Tibial nerve (tissue), 4 donors: ENCODE results near the gene C1orf116. TPM values are rescaled to one million over a fixed set of nuclear protein-coding genes. Genes with fewer than 3 reads are reported as not detected.

ENCODE experiments used
- DNase-seq, 2 donors: peaks; one replicate each; pipeline ENCODE4 v3.0.0-alpha.2; 2019; ENCODE audit warnings: low spot score in 2 of 2
- H3K27ac ChIP-seq, 4 donors: fragments of 200-600 bp; sonication (generic) in 3 of 4; one replicate each; pipeline ENCODE4 v1.5.1; 2017 to 2019; ENCODE audit warnings: mild to moderate bottlenecking in 1 of 4
- H3K27me3 ChIP-seq, 2 donors: fragments of 200-600 bp; sonication (generic) in 1 of 2; one replicate each; pipeline versions ENCODE4 v1.5.1 to v1.6.0; 2017 to 2019
- H3K36me3 ChIP-seq, 3 donors: fragments of 200-600 bp; sonication (generic); one replicate each; pipeline ENCODE4 v1.5.1; 2018 to 2019
- H3K4me1 ChIP-seq, 4 donors: fragments of 200-600 bp; sonication (generic) in 3 of 4; one replicate each; pipeline ENCODE4 v1.5.1; 2017 to 2019
- H3K4me3 ChIP-seq, 4 donors: fragments of 200-600 bp; sonication (generic) in 3 of 4; one replicate each; pipeline ENCODE4 v1.5.1; 2017 to 2019; ENCODE audit warnings: mild to moderate bottlenecking in 1 of 4, moderate library complexity in 1 of 4
- H3K9me3 ChIP-seq, 4 donors: fragments of 200-600 bp; sonication (generic) in 3 of 4; one replicate each; pipeline ENCODE4 v1.5.1; 2017 to 2019
- EP300 ChIP-seq, 2 donors: sonication (generic); formaldehyde crosslinking; IDR thresholded peaks; one replicate each; pipeline ENCODE4 v1.6.1; 2017; ENCODE audit warnings: antibody characterized with exemption in 2 of 2, mild to moderate bottlenecking in 1 of 2
- POLR2A ChIP-seq, 2 donors: fragments of 450-650 bp; IDR thresholded peaks; one replicate each; pipeline ENCODE4 v1.6.1; 2017; ENCODE audit warnings: antibody characterized with exemption in 2 of 2, mild to moderate bottlenecking in 2 of 2, moderate library complexity in 2 of 2
- WGBS, 2 donors: methylation state at CpG; one replicate each; pipeline ENCODE4 v1.1.5; 2018; 5-methylcytosine and 5-hydroxymethylcytosine counted together
- total RNA-seq, 4 donors: library from RNA; depleted of rRNA; stranded (reverse); fragments of >200 nt; gene quantifications; one replicate each; pipeline ENCODE4 v1.1.0, GENCODE V29; 2016
- TF ChIP-seq, protein P1 (sequence below), 5 experiments: fragments of 200-600 bp in 3 of 5; fragments of 450-650 bp in 2 of 5; sonication (generic) in 3 of 5; IDR thresholded peaks; one replicate each; pipeline ENCODE4 v1.5.1; 2016 to 2019; ENCODE audit warnings: antibody characterized with exemption in 5 of 5, mild to moderate bottlenecking in 3 of 5, moderate library complexity in 2 of 5

Gene C1orf116
- total RNA-seq, 4 donors from 2014 or later: 0.44 TPM; not detected in 3

DNA sequence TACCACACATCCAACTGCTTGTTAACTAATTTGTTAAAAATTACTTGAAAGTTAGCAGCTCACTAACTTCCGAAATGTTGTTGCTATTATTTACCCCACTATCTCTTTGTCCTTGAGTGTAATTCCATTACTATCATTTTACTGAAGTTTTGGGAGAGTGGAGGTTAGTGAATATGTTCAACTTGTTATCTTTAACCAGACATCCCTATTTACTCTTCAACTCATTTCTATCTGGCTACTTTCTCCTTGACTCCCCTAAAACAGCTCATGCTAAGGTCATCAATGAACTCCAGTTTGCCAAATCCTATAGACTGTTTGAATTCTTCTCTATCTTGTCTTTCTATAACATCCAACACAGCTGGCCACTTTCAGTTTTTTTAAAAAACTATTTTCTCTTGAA is 4.3 kb upstream of the C1orf116 start:
- 100% methylated on average over 1 of the region's 1 CpG for WGBS, 2 donors
- H3K27me3 ChIP-seq: peaks cover 0 to 2% of the 10 kb centered on the region in 2 donors
- no peak for TF ChIP-seq POLR2A (IDR thresholded peaks at IDR 0.05)
- TF ChIP-seq, protein P1, sequence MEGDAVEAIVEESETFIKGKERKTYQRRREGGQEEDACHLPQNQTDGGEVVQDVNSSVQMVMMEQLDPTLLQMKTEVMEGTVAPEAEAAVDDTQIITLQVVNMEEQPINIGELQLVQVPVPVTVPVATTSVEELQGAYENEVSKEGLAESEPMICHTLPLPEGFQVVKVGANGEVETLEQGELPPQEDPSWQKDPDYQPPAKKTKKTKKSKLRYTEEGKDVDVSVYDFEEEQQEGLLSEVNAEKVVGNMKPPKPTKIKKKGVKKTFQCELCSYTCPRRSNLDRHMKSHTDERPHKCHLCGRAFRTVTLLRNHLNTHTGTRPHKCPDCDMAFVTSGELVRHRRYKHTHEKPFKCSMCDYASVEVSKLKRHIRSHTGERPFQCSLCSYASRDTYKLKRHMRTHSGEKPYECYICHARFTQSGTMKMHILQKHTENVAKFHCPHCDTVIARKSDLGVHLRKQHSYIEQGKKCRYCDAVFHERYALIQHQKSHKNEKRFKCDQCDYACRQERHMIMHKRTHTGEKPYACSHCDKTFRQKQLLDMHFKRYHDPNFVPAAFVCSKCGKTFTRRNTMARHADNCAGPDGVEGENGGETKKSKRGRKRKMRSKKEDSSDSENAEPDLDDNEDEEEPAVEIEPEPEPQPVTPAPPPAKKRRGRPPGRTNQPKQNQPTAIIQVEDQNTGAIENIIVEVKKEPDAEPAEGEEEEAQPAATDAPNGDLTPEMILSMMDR (IDR thresholded peaks at IDR 0.05): no peak

DNA sequence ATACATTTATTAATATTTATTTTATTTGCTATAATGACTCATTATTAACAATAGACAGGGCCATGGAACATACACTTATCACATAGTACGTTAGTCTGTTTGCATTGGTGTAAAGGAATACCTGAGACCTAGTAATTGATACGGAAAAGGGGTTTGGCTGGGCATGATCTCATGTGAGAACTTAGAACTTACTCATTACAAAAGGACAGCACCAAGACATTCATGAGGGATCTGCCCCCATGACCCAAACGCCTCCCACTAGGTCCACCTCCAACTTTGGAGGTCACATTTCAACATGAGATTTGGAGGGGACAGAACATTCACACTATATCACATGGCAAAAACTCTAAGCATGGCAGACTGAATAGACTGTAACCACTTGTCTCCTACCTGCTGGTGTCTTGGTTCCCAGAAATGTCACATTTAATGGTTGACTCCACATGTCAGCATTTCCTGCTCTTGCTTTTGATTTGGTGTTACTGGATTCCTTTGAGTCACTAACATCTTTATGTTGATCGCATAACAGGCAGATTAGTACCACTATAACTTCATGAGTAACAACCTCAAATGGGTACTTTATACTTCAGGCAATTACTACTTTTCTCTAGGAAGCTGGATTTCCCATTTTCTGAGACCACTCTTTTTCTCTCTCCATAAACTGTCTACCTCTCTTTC is 3.5 kb upstream of the C1orf116 start:
- Histone ChIP-seq H3K4me3 (no peak overlapping the region), H3K9me3 (no peaks in the 10 kb centered on the region), H3K4me1 (peaks cover 0 to 13% (median 0%) of the 10 kb centered on the region in 4 donors), H3K27ac (no peak overlapping the region), H3K27me3 (peaks cover 0 to 5% of the 10 kb centered on the region in 2 donors), H3K36me3 (no peaks in the 10 kb centered on the region)
- DNase-seq: no peak
- 78 to 85% methylated on average over 4 of the region's 4 CpGs for WGBS, 2 donors
- TF ChIP-seq, protein P1 (IDR thresholded peaks at IDR 0.05): no peak
- TF ChIP-seq EP300 (IDR thresholded peaks at IDR 0.05) (no peak), POLR2A (IDR thresholded peaks at IDR 0.05) (no peak)

More for the DNA sequence above, 4.3 kb upstream of the C1orf116 start:
- no peak overlapping the region for H3K27ac ChIP-seq
- H3K36me3 ChIP-seq: no peaks in the 10 kb centered on the region
- no peak for DNase-seq
- H3K9me3 ChIP-seq: no peaks in the 10 kb centered on the region
- no peak overlapping the region for H3K4me3 ChIP-seq
- H3K4me1 ChIP-seq: peaks cover 0 to 13% (median 0%) of the 10 kb centered on the region in 4 donors

DNA sequence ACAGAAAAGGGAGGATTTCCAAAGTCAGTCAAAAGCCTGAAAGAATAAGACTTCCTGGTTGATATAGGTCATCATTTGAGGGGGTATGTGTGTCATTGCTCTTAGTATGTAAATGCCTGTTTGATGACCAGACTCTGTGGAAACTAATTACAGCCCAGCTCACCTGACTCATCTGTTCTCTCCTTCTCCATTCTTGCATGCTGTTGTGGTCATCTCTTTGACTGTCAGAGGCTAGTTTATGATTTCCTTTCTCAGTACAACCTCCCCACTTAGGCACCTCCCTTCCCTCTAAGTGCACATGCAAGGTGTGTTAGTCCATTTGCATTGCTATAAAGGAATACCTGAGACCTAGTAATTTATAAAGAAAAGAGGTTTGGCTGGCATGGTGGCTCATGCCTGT is 2.4 kb upstream of the C1orf116 start:
- no peaks in the 10 kb centered on the region for H3K36me3 ChIP-seq
- no peak overlapping the region for H3K4me3 ChIP-seq
- H3K27me3 ChIP-seq: peaks cover 0 to 5% of the 10 kb centered on the region in 2 donors
- no peak overlapping the region for H3K27ac ChIP-seq
- H3K9me3 ChIP-seq: no peaks in the 10 kb centered on the region
- no peak for DNase-seq
- H3K4me1 ChIP-seq: peaks cover 0 to 5% (median 0%) of the 10 kb centered on the region in 4 donors
- TF ChIP-seq EP300 (IDR thresholded peaks at IDR 0.05): no peak
- TF ChIP-seq POLR2A (IDR thresholded peaks at IDR 0.05): no peak
- TF ChIP-seq, protein P1 (IDR thresholded peaks at IDR 0.05): no peak

DNA sequence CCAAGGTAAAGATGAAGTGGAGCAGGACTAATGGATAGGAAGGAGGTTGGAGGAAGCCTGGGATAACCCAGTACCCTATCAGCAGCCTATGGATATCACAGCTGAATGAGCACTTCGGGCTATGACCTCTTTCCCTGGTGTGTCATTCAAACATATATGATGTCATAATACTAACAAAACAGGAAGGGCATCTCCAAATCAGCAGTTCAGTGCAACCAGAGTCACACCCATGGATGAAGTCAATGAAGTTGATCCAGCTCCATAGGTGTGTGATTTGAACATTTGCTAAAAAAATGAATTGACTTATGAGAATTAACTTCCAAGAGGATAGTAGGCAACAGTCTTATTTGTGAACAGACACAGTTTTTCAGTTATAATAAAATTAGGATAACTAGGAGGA is 1.7 kb upstream of the C1orf116 start:
- no peaks in the 10 kb centered on the region for H3K9me3 ChIP-seq
- no peaks in the 10 kb centered on the region for H3K36me3 ChIP-seq
- TF ChIP-seq EP300 (IDR thresholded peaks at IDR 0.05) (no peak), POLR2A (IDR thresholded peaks at IDR 0.05) (no peak)
- TF ChIP-seq, protein P1 (IDR thresholded peaks at IDR 0.05): no peak
- DNase-seq: no peak
- H3K27ac ChIP-seq: no peak overlapping the region
- WGBS, 2 donors: 46 to 79% methylated on average over 1 of the region's 1 CpG
- peaks cover 0 to 5% of the 10 kb centered on the region in 2 donors for H3K27me3 ChIP-seq
- no peak overlapping the region for H3K4me3 ChIP-seq
- no peaks in the 10 kb centered on the region for H3K4me1 ChIP-seq

DNA sequence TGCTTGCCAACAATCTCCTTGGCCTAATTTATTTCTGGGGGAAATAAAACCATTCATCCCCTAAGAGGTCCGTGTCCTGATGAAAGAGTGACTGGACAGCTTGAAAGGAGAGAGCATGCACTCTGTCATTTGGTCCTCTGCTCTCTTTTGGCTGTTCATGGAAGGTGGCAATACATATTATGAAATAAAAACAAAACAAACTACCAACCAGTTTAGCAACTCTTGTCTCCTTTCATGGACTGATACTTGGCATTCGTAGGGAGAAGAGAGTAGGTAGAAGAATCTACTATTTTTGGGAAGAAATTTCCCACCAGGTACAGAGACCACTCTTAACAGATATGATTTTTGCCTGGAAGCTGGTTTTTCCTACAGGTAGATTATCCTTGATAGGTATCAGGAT is 746 bp upstream of the C1orf116 start:
- WGBS, 2 donors: 64 to 70% methylated on average over 2 of the region's 2 CpGs
- Histone ChIP-seq H3K9me3 (no peaks in the 10 kb centered on the region), H3K27ac (no peak overlapping the region), H3K4me1 (no peaks in the 10 kb centered on the region), H3K4me3 (no peak overlapping the region), H3K27me3 (peaks cover 0 to 5% of the 10 kb centered on the region in 2 donors), H3K36me3 (no peaks in the 10 kb centered on the region)
- TF ChIP-seq EP300 (IDR thresholded peaks at IDR 0.05) (no peak), POLR2A (IDR thresholded peaks at IDR 0.05) (no peak)
- TF ChIP-seq, protein P1 (IDR thresholded peaks at IDR 0.05): no peak
- no peak for DNase-seq
